RWPE1 (cell line): ENCODE results near the gene TFDP3.

Source experiments
- CTCF ChIA-PET: fragments of 350-600 bp; sonication (Branson Sonifier 250); formaldehyde crosslinking; extraction: SDS; loops from one replicate; lab custom pipeline; 2021; lab: Yijun Ruan, JAX
- POLR2A ChIA-PET: fragments of 400-600 bp; formaldehyde crosslinking; extraction: SDS; loops from one replicate; lab custom pipeline; 2020; ENCODE audit warnings: antibody characterized with exemption; ENCODE audit not compliant: low non-redundant PET; lab: Yijun Ruan, JAX
- DNase-seq: peaks from one replicate; pipeline ENCODE4 v3.0.0; 2012; ENCODE audit warnings: low spot score
- H3K27ac ChIP-seq: fragments of 450-650 bp; 2 replicates; pipeline ENCODE4 v1.5.1; 2017
- TF ChIP-seq, protein P1 (sequence below): fragments of 450-650 bp; conservative IDR thresholded peaks from 2 replicates; pipeline ENCODE4 v1.5.1; 2017; ENCODE audit warnings: low read depth, mild to moderate bottlenecking

The TFDP3 gene, protein sequence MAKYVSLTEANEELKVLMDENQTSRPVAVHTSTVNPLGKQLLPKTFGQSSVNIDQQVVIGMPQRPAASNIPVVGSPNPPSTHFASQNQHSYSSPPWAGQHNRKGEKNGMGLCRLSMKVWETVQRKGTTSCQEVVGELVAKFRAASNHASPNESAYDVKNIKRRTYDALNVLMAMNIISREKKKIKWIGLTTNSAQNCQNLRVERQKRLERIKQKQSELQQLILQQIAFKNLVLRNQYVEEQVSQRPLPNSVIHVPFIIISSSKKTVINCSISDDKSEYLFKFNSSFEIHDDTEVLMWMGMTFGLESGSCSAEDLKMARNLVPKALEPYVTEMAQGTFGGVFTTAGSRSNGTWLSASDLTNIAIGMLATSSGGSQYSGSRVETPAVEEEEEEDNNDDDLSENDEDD

DNA sequence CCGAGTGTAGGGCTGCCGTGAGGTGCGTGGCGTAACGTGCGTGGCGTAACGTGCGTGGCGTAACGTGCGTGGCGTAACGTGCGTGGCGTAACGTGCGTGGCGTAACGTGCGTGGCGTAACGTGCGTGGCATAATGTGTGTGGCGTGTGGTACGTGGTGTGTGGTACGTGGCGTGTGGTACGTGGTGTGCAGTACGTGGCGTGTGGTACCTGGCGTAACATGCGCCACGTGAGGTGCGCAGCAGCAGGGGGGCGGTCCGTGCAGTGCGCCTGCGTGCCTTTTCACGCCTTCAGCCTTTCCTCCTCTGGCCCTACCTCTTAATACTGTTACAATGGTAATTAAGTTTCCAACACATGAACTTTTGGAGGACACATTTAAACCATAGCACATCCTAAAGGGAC is at the start of gene TFDP3:
Gene TFDP3 (minus strand): TSS at position 26 of the 400 bp plus-strand sequence. CDS start 95 bp downstream, outside the sequence.
- TF ChIP-seq, protein P1, sequence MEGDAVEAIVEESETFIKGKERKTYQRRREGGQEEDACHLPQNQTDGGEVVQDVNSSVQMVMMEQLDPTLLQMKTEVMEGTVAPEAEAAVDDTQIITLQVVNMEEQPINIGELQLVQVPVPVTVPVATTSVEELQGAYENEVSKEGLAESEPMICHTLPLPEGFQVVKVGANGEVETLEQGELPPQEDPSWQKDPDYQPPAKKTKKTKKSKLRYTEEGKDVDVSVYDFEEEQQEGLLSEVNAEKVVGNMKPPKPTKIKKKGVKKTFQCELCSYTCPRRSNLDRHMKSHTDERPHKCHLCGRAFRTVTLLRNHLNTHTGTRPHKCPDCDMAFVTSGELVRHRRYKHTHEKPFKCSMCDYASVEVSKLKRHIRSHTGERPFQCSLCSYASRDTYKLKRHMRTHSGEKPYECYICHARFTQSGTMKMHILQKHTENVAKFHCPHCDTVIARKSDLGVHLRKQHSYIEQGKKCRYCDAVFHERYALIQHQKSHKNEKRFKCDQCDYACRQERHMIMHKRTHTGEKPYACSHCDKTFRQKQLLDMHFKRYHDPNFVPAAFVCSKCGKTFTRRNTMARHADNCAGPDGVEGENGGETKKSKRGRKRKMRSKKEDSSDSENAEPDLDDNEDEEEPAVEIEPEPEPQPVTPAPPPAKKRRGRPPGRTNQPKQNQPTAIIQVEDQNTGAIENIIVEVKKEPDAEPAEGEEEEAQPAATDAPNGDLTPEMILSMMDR: no peak
- CTCF ChIA-PET: interaction anchor here (0.7 kb wide), 1 partner anchor 175 kb away, joined by 3 read pairs; no protein-coding TSS in a partner anchor
- DNase-seq: no peak
- POLR2A ChIA-PET: no interaction called here
- H3K27ac ChIP-seq: no peak within 1 kb of the TSS

DNA sequence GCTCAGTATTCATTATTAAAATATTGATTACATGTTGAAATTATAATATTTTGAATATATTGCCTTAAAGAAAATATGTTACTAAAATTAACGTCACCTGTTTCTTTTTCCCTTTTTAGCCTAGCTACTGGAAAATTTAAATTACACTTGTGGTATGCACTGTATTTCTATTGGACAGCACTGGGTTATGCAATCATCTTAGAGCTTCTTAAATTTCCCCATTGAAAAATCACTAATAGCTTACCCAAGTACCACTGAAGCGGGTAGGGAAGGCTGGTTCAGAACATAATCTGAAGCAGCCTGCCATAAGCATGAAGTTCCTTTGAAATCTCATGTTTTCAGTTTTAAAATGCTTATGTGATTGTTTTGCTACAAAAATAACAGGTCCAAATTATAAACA is 49.5 kb upstream of the TFDP3 start:
- ChIA-PET CTCF (no interaction called here), POLR2A (no interaction called here)
- no peak for DNase-seq
- TF ChIP-seq, protein P1: no peak
- H3K27ac ChIP-seq: no peak overlapping the region

DNA sequence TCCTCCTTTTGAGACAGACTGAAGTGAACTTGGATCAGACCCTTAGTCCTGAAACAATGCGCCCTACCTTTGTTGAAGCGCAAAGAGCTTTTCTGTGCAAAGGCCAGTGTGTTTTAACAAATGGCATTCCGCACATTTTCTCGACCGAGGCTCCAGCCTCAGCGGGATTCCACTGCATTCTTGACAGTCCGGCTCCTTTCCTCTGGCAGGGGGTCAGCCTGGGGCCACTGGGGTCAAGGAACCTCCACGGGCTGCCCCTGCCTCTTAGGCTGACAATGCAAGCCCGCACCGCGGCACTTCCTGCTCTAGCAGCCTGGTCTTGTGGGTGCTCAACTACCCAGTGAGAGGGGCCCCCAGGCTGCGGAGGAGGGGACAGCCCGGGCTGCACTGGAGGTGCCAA is 47.2 kb upstream of the TFDP3 start:
- ChIA-PET POLR2A (no interaction called here), CTCF (interaction anchor here (0.5 to 0.6 kb wide), 2 partner anchors 29 to 411 kb away, joined by 3 to 4 read pairs; no protein-coding TSS in a partner anchor)
- no peak for DNase-seq
- TF ChIP-seq, protein P1: no peak
- H3K27ac ChIP-seq: no peak overlapping the region

DNA sequence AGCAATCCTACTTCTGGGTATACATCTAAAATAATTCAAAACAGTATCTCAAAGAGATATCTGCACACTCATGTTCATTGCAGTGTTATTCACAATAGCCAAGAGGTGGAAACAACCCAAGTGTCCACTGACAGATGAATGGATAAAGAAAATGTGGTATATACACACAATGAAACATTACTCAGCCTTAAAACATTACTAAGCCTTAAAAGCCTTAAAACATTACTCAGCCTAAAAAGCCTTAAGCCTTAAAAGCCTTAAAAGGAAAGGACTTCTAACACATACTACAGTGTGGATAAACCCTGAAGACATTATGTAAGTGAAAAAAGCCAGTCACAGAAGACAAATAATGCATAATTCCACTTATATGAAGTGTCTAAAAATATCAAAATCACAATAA is 40.3 kb upstream of the TFDP3 start:
- CTCF ChIA-PET: no interaction called here
- POLR2A ChIA-PET: no interaction called here
- no peak for DNase-seq
- TF ChIP-seq, protein P1: no peak
- no peak overlapping the region for H3K27ac ChIP-seq

DNA sequence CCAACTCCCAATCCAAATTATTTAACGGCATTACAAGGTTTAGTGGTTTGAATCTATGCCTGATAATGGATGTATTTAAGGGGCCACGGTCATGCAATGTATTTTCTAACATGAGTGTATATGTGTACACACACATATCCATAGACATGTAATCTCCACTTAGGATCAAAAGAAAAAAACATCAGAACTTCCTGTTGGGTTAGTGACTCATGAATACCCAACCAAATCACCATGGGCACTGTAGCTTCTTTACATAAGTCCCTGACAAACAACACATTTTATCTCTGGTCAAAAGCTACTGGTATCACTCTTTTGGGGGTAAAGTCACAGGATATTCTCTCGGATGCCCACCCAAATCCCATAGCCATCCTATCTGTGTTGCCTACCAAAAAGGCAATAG is 36.5 kb upstream of the TFDP3 start:
- TF ChIP-seq, protein P1: no peak
- no peak overlapping the region for H3K27ac ChIP-seq
- CTCF ChIA-PET: no interaction called here
- POLR2A ChIA-PET: no interaction called here
- peak; percentile 13 for DNase-seq

DNA sequence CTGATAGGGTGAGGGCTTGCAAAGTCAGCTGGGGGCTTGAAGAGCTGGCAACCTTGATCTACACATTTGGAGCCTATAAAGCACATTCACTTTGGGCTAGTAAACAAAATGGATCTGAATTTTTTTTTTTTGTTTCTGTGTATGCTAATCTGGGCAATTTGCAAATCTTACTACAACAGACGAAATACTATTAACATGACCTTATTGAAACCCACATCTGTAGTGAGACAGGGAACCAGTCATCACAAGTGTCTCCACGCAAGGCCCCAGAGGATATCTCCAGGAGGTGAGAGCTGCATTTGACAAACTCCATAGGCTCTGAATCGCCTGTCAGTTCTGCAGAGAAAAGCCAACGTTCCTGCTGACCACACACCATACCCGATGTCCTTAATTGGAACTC is 33.0 kb upstream of the TFDP3 start:
- DNase-seq: no peak
- TF ChIP-seq, protein P1: no peak
- ChIA-PET POLR2A (no interaction called here), CTCF (no interaction called here)
- no peak overlapping the region for H3K27ac ChIP-seq
